LNCaP clone FGC (cell line): Measurements from ENCODE around the gene ARMH1.

Experiments
- DNase-seq: peaks from one replicate; pipeline ENCODE4 v3.0.0-alpha.2; 2011; ENCODE audit warnings: low read depth
- H3K4me3 ChIP-seq: 2 replicates; pipeline ENCODE4 v1.5.1; 2011; ENCODE audit warnings: mild to moderate bottlenecking, low read depth, low read length, control low read depth
- TF ChIP-seq, protein P1 (sequence below): IDR thresholded peaks from 2 replicates; pipeline ENCODE4 v1.5.1; 2012; ENCODE audit warnings: mild to moderate bottlenecking; ENCODE audit not compliant: control insufficient read depth, insufficient read depth; ENCODE audit errors: extremely low read depth

Gene ARMH1

DNA sequence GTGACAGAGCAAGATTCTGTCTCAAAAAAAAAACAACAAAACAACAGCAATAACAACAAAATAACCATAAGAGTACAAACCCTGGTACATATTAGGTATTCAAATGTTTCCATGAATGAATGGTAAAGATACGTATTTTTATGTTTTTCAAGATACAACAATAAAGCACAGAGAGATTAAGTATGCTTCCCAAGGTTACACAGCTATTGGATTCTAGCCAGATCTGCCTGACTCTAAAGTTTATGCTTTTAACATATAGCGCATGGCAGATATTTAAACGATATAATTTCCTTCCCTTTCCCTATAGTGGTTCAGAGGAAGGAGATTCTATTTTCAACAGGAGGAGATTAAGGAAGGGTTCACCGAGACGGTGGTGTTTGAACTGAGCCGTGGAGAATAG lies 31.0 kb downstream of the ARMH1 start:
- TF ChIP-seq, protein P1, sequence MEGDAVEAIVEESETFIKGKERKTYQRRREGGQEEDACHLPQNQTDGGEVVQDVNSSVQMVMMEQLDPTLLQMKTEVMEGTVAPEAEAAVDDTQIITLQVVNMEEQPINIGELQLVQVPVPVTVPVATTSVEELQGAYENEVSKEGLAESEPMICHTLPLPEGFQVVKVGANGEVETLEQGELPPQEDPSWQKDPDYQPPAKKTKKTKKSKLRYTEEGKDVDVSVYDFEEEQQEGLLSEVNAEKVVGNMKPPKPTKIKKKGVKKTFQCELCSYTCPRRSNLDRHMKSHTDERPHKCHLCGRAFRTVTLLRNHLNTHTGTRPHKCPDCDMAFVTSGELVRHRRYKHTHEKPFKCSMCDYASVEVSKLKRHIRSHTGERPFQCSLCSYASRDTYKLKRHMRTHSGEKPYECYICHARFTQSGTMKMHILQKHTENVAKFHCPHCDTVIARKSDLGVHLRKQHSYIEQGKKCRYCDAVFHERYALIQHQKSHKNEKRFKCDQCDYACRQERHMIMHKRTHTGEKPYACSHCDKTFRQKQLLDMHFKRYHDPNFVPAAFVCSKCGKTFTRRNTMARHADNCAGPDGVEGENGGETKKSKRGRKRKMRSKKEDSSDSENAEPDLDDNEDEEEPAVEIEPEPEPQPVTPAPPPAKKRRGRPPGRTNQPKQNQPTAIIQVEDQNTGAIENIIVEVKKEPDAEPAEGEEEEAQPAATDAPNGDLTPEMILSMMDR: no peak
- H3K4me3 ChIP-seq: no peak overlapping the region
- DNase-seq: no peak

DNA sequence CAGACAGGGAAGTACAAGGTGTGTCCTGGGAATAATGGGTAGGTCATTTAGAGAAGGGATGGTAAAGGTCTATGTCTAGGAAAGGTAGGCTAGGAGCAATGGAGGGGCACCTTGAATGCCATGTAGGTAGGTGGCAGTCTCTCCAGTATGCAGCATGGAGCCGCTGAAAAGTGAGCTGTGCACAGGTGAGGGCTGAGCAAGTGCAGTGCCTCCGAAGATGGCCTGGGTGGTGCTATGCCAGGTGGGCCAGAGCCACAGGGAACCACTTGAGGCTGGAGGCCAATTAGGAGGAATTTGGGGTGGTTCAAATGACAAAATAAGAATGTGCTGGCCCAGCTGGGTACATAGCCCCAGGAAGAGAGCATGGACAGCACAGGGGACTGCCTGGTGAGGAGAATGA lies 31.4 kb downstream of the ARMH1 start:
- no peak overlapping the region for H3K4me3 ChIP-seq
- TF ChIP-seq, protein P1: no peak
- DNase-seq: no peak

DNA sequence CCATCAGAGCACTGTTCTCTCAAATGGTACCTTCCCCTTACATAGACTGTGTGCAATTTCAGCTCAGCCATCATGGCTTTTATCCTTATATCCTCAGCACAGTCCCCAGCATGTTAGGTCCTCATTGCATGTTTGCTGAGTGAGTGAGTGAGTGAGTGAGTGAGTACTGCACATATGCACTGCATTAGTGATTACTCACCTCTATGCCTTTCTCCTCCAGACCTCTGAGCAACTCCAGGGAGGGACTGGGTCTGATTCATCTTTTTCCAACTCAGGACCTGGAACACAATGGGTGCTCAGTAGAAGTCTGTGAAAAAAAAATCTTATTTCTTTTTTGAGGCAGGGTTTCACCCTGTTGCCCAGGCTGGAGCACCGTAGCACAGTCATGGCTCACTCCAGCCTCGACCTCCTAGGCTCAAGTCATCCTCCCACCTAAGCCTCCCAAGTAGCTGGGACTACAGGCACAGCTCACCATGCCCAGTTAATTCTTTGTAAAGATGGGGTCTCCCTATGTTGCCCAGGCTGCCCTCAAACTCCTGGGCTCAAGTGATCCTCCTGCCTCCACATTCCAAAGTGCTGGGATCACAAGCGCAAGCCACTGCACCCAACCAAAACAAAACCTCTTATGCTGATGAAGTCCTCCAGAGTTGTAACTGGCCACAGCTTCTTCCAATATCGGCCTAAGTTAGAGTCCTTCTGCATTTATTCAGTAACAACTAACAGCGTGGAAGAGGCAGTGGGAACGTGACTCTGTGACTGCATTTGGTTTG lies 32.8 kb downstream of the ARMH1 start:
- TF ChIP-seq, protein P1: no peak
- no peak for DNase-seq
- H3K4me3 ChIP-seq: no peak overlapping the region

- DNase-seq: no peak
- H3K4me3 ChIP-seq: no peak overlapping the region
- TF ChIP-seq, protein P1: no peak
These were observed 33.7 kb downstream of the ARMH1 start for GRCh38 chr1:44707959-44708831.

DNA sequence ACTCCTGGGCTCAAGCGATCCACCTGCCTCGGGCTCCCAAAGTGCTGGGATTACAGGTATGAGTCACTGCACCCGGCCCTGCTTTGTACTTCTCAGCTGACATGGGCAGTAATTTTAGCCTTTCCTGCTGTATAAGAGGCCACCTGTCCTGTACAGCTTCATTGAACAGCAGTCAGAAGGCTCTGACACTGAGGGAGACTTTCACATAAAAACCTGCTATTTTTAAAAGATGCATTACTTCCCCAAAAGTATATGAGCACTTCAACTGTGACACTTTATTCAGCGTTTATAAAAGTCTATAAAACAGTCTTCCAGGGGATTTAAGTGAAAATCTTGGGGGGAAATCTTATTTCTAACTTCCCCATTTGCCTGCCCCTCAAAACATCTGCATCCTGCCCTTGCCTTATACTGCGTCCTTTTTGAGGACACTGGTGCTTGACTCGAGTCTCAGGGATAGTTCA lies 38.8 kb downstream of the ARMH1 start:
- no peak for DNase-seq
- TF ChIP-seq, protein P1: no peak
- H3K4me3 ChIP-seq: no peak overlapping the region

DNA sequence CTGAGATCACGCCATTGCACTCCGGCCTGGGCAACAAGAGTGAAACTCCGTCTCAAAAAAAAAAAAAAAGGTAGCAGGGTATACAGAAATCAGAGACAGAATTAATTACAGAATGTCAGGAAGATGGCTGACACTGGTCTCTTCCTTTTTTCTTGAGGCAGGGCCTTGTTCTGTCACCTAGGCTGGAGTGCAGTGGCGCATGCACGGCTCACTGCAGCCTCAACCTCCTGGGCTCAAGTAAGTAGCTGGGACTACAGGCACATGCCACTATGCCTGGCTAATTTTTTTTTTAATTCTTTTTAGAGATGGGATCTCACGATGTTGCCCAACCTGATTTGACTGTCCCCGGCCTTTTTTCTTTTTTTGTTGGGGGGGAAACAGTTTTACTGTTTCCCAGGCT lies 40.0 kb downstream of the ARMH1 start:
- TF ChIP-seq, protein P1: no peak
- no peak for DNase-seq
- H3K4me3 ChIP-seq: no peak overlapping the region
